Thyroid gland (tissue), 4 donors: ENCODE data around the gene CDK5.

ENCODE experiments used
- POLR2A ChIP-seq, 2 donors: fragments of 450-650 bp; IDR thresholded peaks; one replicate each; pipeline ENCODE4 v1.6.1; 2017; ENCODE audit warnings: antibody characterized with exemption in 2 of 2, mild to moderate bottlenecking in 2 of 2, moderate library complexity in 1 of 2
- TF ChIP-seq, protein P1 (sequence below), 6 experiments: fragments of 200-600 bp in 3 of 6; fragments of 450-650 bp in 3 of 6; sonication (generic) in 3 of 6; IDR thresholded peaks; one replicate each; pipeline ENCODE4 v1.5.1; 2016 to 2019; ENCODE audit warnings: antibody characterized with exemption in 6 of 6, mild to moderate bottlenecking in 2 of 6, inconsistent platforms in 1 of 6, moderate library complexity in 1 of 6

DNA sequence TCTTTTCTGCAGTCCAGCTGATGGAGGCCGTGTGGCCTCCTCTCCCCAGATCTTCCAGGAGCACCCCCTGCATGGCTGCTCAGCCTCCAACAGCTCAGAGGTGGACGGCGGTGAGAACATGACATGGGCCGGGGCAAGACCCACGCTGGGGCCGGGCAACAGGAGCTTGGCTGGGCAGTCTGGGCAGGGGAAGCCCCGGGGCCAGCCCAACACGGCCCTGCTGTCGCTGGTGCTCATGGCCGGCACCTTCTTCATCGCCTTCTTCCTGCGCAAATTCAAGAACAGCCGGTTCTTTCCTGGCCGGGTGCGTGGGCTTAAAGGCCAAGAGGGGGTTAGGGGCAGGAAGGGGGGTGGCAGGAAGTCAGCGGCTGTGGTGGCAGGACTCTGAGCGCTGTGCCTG, 16.3 kb upstream of the CDK5 start:
- TF ChIP-seq, protein P1, sequence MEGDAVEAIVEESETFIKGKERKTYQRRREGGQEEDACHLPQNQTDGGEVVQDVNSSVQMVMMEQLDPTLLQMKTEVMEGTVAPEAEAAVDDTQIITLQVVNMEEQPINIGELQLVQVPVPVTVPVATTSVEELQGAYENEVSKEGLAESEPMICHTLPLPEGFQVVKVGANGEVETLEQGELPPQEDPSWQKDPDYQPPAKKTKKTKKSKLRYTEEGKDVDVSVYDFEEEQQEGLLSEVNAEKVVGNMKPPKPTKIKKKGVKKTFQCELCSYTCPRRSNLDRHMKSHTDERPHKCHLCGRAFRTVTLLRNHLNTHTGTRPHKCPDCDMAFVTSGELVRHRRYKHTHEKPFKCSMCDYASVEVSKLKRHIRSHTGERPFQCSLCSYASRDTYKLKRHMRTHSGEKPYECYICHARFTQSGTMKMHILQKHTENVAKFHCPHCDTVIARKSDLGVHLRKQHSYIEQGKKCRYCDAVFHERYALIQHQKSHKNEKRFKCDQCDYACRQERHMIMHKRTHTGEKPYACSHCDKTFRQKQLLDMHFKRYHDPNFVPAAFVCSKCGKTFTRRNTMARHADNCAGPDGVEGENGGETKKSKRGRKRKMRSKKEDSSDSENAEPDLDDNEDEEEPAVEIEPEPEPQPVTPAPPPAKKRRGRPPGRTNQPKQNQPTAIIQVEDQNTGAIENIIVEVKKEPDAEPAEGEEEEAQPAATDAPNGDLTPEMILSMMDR (IDR thresholded peaks at IDR 0.05) = no peak
- no peak for TF ChIP-seq POLR2A (IDR thresholded peaks at IDR 0.05)
